Measurements from ENCODE around the gene KCNK13.
"Not testable (repeated sequence)": the region's sequence is repeated elsewhere in the genome, so short reads cannot be mapped to it uniquely, and the experiment has no call there.

The KCNK13 gene

GRCh38 chr14:90061685-90062126 lies at the start of gene KCNK13:
TSS of gene KCNK13 (plus strand) at chr14:90061994. CDS start at chr14:90062206, 212 bp downstream.
- no peak for DNase-seq

GRCh38 chr14:90017371-90017770 lies 44.4 kb upstream of the KCNK13 start:
- DNase-seq, result no peak

DNA sequence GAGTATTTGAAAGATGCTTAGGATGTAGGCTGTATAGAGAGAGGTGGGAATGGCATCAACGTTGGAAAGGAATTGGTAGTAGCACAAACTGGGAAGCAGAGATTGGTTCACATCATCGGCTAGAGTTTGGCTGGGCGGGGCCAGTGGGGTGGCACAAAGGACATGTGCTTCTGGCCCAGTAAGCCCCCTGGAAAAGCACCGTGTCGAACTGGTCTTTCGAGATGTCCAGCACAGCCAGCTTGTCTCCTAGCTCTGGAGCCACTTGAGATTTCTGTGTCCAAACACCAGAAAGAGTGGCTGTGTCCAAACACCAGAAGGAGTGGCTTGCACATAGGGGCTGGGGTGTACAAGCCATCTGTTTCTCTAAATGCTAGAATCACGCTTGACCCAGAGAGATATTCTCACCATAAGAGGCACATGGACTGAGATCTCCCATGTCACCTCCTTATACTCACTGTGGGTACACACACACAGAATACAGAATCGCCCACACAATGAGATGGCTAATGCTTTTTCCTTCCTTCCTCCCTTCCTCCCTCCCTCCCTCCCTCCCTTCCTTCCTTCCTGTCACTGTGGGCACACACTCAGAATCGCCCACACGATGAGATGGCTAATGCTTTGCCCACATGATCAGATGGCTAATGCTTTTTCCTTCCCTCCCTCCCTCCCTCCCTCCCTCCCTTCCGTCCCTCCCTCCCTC lies 41.8 kb upstream of the KCNK13 start:
- DNase-seq, result no peak

DNA sequence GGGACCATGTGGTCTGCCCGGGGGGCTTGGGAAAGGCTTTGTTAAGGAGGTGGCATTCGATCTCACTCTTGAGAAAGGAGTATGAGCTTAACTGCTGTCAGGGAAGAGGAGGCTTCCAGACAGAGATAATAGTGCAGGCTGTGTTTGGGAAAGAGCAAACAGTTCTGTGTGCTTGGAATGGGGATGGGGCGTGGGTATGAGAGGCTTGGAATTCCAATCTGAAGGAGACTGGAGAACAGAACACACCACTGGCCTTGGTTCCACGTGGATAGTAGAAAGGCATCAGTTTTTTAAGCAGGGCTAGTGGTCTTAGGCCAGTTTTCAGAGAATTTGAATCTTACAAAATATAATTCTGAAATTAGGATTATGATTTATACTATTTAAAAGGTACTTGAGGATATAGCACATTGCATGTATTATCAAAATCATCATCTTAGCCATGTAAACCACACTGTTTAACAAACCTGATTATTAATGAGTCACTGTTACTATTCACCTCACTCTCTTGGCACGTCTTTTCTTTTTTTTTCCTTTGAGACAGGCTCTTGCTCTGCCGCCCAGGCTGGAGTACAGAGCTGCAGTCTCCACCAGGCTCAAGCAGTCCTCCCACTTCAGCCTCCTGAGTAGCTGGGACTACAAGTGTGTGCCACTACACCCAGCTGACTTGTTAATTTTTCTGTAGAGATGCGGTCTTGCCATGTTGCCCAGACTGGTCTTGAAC lies 38.5 kb upstream of the KCNK13 start:
- no peak for DNase-seq

DNA sequence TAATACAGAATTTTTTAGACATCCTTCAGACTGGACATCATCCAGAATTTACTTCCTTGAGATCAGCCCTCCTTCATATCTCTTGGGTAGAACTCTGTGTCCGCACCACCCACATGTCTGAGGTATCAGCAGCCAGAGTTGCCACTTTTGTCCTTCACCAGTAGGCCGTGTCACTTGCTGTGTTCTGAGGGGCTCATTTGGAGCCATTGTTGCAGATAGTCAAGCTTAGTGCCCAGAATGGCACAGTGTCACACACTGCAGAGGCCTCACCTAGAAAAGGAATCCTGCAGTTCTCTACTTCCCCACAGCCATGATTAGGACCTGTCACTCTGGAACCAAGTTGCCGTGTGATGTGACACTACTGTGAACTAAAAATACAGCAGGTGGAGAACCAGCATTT lies 36.9 kb upstream of the KCNK13 start:
- DNase-seq, result no peak

- not testable (repeated sequence) for DNase-seq
These were observed 35.2 kb upstream of the KCNK13 start for GRCh38 chr14:90026608-90027007.

- DNase-seq, result no peak
These were observed 34.0 kb upstream of the KCNK13 start for GRCh38 chr14:90027842-90028241.

DNA sequence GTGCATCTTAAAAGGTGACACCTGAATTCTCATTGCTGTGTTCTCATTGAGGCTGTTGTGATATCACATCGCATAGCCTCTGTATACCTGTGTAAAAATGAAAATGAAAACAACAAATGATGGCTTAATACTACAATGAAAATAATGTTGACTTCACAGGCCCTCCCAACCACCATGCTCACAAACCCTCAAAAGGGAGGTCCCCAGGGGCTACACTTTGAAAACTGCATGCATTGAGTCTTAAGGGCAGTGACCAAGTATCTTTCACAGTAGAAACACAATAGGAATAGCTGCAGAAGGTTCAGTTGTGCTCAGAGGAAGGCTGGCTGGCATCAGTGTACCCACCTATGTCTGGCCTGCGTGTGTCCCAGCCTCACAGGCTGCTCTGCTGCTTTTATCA lies 27.6 kb upstream of the KCNK13 start:
- DNase-seq, result no peak

GRCh38 chr14:90034835-90035525 lies 26.8 kb upstream of the KCNK13 start:
- no peak for DNase-seq

- no peak for DNase-seq
These were observed 22.4 kb upstream of the KCNK13 start for GRCh38 chr14:90039253-90040010.

- DNase-seq, result no peak
These were observed 21.4 kb upstream of the KCNK13 start for GRCh38 chr14:90040411-90040810.

DNA sequence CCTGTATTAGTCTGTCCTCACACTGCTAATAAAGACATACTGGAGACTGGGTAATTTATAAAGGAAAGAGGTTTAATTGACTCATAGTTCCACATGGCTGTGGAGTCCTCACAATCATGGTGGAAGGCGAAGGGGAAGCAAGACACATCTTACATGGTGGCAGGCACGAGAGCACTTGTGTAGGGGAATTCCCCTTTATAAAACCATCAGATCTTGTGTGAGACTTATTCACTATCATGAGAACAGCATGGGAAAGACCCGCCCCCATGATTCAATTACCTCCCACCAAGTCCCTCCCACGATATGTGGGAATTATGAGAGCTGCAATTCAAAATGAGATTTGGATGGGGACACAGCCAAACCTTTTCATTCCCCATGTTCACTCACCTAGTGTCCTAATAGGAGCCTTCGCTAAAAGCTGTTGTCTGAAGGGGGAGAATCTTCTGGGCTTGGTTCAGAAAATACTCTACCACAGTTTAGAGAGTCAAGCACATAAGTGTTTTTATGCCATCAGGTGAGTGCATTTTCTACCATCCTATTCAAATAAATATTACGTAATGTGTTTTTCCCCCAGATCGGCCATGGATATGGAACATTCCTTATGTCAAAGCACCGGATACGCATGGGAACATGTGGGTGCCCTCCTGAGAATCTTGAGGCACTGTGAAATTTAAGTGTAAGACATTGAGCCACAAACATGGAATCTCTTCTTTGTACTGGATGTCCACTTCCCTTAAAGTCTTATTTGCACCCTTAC lies 19.1 kb upstream of the KCNK13 start:
- DNase-seq, result no peak

DNA sequence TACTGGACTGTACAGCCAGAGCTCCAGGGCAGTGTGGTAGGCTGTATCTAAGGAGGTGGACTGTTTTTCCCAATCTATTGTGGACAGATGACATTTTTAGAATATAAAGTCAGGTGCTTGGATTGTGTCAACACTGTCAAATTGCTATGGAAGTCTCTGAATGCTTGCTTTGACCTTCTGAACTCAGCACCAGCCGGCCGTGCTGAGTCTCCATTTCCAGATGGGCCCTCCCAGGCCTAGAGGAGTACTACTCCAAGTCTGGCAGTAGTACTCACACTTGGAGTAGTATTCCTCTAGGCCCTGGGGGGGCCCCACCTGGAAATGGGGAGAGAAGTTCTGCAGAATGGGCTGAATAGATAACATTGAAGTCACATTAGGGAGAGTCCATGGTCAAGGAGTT lies 16.2 kb upstream of the KCNK13 start:
- DNase-seq, result no peak

- DNase-seq, result no peak
These were observed 12.4 kb upstream of the KCNK13 start for GRCh38 chr14:90049390-90049789.

DNA sequence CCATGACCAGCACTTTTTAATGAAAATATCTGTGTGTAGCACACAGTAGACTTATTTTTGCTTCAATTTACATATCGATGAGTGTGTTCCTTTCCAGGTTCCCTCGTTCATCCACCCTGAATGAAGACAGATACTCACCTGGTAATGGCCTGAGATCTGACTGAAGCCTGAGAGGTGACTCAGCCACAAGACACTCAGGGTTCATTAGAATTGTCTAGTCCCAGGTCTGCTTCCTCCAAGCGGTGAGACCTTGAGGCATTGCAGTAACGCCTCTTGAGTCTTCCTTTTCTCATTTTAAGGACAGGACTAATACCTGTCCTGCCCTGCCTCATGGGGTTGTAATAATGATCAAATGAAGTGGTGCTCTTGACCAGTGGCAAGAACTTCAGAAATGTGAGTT lies 11.5 kb upstream of the KCNK13 start:
- no peak for DNase-seq

DNA sequence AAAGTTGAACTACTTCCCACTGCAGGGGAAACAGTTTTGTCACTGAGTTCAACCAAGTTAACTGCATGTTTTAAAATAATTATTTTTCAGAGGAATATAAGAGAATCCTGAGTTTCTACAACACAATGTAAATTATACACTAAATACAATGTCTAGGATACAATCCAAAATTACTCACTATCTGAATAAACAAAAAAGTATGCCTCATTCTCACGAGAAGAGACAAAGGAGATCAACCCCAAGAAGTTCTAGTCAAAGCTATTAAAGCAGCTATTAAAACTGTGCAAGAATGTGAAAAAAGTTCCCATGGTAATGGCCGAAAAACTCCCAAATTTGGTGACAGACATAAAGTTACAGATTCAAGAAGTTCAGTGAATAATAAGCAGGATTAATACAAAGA lies 8.8 kb upstream of the KCNK13 start:
- DNase-seq, result no peak

DNA sequence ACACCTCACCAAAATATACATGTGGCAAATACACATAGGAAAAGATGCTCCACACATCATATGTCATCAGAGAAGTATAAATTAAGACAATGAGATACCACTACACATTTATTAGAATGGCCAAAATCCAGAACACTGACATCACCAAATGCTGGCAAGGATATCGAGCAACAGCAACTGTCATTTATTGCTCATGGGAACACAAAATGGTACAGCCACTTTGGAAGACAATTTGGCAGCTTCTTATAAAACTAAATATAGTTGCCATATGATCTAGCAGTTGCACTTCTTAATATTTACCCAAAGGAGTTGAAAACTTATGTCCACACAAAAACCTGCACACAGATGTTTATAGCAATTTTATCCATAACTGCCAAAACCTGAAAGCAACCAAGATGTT lies 7.0 kb upstream of the KCNK13 start:
- DNase-seq, result no peak

- DNase-seq, result no peak
These were observed 5.0 kb upstream of the KCNK13 start for GRCh38 chr14:90056826-90057225.

DNA sequence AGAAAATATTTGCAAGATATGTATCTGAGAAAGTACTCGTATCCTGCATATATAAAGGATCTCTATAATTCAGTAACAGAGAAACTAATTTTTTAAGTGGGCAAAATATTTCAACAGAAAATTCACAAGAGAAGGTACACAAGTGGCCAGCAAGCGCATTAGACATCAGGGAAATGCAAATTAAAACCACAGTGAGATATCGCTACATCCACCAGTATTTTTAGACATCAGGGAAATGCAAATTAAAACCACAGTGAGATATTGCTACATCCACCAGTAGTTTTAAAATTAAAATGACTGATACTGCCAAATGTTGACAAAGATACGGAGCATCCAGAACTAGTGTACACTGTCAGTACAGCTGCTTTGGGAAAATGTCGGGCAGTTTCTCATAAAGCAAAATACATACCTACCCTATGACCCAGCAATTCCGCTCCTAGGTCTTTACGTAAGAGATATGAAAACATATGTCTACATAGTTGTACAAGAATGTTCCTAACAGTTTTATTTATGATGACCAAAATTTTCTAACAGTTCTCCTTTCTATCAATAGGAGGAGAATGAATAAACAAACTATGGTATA lies 2.8 kb upstream of the KCNK13 start:
- DNase-seq, result peak; percentile 9

GRCh38 chr14:90060312-90060964 lies 1.4 kb upstream of the KCNK13 start:
- peak; percentile 38 for DNase-seq

GRCh38 chr14:90060965-90061684 lies 669 bp upstream of the KCNK13 start:
- no peak for DNase-seq
